ENCODE measurements around the gene CHST3.

The CHST3 gene

DNA sequence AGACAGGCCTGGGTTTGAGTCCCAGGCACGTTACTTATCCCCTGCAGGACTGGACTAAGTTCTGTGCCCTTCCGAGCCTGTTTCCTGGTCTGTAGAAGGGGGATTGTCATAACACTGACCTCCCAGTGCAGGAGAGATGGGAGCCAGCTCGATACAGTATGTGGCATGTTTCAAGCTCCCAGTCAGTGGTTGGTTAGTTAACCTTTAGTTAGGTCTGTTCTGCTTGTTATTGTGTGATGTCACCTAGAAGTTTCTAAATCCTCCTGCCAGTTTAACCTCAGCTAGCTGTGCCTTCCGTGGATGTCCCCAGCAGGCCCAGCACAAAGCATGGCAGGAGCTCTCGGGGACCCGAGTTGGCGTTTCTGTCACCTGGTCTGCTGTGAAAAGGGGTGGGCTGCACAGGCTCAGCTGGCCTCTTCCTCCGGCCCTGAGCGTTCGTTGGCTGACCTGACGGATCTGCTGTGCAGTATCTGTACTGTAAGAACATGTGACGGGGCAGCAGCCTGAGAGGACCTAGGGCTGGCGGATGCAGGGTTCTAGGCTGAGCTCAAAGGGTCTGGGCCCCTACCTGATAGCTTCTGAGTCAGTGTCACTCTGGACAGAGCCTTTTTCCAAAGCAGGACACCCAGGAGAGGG is 71.2 kb downstream of the CHST3 start:
- DNase-seq, result no peak

DNA sequence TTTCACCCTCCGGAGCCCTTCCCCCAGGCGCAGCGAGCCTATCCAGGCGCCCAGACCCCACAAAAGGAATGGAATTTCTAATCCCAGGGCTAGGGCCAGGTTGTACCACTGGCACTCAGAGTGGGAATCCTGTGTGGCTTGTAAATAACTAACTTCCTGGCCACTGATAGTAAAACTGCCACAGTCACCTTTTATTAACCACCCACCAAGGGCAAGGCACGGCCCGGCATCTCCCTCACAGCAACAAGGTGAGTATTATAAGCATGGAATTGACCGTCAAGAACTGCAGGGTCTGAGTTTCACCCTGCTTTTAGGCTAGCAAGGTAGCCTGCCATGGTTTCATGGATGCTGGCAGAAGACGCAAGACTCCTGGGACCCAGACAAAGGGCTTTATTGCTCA is 73.1 kb downstream of the CHST3 start:
- DNase-seq, result no peak

DNA sequence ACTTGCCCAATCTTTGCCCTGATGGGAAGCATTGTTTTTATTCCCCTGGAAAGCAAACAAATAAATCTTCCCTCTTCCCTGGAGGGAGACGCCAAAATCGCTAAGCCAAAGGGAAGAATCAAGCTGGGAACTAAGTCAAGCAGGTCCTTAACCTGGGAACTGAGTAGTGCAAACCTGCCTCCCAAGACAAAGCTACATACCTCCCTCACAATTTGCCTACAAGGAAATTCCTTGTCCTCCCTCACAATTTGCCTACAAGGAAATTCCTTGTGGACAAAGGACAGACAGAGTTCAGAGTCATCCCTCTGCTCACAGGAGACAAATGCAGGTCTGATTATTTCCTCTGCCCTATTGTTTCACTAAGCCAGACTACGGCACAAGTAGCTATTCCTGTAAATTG is 73.6 kb downstream of the CHST3 start:
- DNase-seq, result no peak

DNA sequence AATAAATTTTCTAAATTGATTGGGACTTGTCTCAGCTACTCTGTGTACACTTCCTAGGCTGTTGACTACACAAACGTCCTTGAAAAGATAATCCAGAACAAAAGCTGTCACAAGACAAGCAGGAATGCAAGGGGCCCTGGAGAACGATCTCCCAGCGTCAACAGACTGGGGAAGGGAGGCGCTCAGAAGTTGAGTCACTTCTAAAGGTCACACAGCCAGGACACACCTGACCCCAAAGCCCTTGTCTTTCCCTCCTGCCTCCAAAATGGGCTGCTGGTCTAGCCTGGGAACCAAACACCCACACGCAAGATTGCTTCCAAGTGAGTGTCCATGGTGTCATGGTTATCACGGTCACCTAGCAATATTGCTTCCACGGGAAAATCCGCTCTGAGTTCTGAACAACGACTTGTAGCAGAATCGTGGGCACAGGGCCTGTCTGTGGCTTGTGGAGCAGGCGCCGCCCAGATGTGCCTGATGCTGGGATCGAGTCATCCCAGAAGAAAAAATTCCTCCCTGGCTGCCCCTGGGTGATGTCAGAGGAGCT is 74.3 kb downstream of the CHST3 start:
- no peak for DNase-seq

DNA sequence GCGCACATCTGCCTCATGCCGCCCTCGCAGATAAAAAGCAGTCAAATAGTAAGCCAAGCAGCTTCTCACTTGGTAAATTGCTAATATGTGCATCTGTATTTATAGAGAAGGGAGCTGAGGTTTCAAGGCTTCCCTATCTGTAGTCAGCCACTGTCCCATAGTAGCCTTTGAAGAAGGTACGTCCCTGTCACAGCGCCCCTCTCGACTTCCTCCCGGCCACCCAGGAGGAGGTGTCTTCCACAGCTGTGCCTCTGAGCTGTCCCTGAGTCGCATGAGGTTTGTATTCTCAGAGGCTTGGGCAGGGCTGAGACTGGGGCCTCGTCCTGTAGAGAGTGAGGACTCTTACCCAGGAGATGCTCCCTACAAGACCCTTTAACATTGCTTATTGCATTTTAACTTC is 75.2 kb downstream of the CHST3 start:
- DNase-seq, result no peak

DNA sequence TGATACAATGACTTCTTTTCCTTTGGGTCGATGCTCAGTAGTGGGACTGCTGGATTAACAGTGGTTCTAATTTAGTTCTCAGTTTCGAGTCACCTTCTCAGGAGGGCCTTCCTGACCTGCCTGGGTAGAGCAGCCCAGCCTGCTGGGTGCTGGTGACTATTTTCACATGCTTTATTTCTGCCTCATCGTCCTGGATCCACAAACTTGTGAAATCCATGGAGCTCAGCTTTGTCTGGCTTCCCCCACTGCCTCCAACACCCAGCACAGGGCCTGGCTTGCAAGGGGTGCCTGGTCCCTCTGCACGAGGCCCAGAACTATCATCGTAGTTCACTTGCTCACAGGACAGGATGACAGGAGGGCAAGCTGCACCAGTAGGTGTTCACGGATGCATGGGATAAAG is 77.3 kb downstream of the CHST3 start:
- DNase-seq, result no peak

DNA sequence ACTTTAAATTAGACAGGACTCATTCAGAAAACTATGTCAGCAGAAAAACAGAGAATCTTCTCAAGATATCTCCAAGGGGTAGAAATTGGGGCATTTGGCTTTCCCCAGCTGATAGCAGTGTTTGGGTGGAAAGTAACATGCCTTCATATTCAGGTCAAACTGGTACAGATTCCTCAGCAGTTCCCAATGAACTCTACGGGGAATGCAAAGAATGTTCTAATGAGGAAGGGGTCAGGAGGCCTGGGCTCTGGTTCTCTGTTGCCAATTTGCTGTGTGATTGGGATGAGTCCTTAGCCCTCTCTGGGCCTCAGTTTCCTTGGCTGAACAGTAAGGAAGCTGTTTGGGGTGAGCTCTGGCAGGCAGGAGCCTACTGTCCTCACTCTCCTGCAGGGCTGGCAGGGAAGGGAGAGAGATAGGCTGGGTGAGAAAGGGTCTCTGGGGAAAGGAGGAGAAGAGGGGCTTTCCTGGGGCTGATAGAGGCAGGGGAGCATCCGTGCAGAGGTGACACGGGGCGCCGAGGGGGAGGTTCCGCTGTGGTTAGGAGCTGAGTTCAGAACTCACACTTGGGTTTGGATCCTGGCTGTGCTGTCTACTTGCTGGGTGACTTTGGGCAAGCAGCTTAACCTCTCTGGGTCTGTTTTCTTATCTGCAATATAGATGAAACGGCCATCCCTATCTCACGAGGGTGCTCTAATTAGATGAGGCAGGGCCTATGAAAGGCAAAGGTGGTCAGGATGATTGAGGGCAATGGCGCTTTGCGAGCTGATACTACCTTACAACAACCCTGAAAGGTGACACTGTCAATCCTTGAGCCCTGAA is 79.0 kb downstream of the CHST3 start:
- no peak for DNase-seq

DNA sequence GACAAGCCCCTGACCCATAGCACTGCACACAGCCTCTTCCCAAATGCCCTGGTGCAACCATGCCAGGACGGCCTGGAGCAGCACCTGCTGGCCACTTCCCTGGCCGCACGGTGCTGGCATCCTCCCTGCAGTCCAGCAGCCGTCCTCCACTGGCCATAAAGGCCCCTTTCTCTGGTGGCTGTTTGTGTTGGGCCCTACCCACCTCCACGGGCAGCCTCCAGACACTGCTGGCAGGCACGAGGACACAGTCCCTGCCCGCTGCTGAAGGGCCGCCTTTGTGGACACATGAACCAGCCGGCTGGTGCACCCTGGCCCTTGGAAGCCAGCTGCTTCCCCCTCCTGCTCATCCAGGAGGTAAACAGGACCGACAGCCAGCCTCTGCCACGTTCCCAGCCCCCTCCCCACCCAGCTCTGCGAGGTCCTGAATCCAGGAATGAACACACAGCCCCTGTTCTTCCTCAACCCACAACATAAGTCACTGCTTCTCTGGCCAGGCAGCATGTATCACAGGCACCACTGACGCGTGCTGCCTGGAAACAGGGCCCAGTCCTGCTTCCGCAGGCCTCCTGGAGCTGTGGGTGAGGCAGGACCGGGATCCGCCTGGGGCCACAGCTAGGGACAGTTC is 80.3 kb downstream of the CHST3 start:
- DNase-seq, result no peak

DNA sequence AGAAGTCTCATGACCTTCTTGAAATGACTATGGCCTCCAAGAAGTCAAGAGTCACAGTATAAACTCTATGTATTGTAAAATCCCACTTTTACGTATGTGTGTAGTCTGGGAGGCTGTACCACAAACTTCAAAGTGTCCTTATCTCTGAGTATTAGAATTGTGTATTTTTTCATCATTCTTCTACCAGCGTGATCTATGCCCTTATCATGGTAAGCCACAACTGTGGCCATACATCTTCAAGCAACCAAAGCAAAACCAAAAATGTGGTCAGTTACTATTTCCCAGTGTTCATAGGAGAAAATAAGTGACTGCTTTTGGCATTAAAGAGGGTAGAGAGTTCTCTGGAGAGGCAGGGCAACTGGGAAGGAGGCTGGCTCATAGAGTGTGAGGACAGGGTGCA is 81.4 kb downstream of the CHST3 start:
- DNase-seq, result no peak

DNA sequence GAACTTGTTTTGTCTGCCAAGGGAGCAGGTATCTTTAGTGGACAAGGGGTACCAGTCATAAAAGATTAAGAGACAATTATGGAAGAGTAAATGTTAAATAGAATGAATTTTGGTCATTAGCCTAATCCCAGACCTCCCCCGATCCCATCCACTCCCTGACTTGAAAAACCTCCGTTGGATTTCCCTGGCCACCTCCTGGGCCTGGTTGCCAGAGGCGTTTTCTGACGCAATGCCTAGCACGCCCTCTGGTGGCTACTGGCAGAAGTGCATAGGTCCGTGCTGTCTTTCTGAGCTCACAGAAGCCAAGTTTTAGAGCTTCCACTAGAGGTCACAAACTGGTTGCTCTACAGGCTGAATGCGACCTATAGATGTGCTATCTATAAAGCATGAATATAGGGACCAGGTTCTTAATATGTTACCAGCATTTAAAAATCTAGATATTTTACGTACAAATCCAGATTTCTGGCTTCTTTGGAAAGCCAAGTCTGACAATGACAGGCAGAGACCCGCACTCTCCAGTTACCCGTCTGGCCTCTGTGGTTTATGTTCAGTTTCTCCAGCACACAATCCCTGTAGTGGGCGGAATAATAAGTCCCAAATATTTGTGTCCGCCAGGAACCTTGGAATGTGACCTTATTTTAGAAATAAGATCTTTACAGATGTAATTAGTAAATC is 84.4 kb downstream of the CHST3 start:
- peak; percentile 72 to 78 for DNase-seq

DNA sequence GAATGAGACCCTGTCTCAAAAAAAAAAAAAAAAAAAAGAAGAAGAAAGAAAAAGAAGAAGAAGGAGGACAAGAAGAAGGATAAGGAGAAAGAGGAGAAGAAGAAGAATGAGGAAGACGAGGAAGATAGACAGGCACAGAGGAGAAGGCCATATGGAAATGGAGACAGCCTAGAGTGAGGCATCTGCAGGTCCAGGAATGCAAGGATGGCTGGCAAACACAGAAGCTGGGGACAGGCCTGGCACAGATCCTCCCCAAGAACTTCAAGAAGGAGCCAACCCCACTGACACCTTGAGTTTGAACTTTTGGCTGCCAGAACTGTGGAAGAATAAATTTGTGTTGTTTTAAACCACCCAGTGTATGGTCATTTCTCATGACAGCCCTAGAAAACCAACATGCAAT is 85.3 kb downstream of the CHST3 start:
- no peak for DNase-seq

DNA sequence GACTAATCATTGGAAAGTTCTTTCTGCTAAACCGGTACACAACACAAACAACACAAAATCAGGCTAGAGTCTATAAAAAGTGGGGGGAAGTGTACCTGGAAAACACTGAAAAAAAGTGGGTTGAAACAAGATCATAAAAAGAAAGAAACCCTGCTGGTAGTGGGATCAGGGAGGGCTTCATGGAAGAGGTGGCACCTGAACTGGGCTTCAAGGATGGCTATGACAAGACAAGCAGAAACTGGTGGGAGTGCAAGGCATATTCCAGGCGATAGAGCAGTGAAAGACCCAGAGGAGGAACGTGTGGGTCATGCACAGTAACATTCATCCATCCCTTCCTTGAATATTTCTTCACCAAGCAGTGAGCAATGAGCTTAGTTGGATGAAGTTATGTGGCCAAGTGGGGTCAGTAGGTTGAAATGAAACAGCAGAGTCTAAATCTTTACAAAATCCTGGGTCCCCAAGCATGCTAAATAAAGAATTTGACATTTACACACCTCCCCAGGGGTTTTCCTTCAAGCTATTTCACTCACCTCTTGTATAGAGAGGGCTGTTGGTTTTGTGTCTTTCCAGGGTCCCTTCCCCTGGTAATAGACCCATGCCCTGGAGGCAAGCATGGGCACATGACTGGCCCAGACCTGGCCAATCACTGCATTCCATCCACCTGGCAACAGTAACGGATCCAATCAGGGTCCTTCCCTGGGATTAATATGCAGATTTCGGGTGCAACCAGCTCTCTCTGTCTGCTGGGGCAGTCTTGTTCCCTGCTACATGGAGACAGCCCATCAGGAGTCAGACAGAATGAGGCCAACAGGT is 86.0 kb downstream of the CHST3 start:
- DNase-seq, result no peak

DNA sequence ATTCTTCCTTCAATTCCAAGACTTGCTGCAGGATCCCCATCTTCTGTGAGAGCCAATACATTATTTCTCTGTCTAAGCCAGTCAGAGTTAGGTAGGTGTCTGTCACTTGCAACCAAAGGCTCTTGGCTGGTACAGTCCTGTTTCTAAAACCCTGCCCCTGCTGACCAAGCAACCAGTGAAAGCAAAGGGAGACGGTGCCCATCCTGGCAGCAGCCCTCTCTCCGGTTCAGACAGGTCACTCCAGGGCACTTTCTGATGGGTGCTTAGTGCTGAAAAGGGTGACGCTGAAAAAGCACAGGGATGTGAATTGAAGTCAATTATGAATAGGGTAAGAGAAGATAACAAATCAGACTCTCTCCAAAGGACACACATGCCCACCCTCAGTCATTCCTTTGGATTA is 86.7 kb downstream of the CHST3 start:
- DNase-seq, result no peak

DNA sequence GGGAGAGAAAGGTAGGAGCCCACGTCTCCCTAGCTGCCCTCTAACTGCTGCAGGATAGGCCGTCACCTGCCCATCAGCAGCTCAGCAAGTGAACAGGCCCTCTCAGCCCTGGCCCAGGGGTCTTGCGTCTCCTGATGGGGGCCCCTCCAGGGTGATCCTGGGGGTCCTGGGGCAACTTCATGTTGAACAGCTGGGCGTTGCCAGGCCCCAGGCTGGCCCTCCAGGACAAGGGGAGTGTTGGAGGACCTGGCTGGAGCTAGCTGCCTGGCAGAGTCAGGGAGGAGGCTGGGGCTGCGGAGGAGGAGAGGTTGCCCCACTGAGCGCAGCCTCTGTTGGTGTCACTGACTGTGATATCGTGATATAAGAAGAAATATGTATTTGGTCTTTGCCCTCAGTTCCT is 89.5 kb downstream of the CHST3 start:
- no peak for DNase-seq

DNA sequence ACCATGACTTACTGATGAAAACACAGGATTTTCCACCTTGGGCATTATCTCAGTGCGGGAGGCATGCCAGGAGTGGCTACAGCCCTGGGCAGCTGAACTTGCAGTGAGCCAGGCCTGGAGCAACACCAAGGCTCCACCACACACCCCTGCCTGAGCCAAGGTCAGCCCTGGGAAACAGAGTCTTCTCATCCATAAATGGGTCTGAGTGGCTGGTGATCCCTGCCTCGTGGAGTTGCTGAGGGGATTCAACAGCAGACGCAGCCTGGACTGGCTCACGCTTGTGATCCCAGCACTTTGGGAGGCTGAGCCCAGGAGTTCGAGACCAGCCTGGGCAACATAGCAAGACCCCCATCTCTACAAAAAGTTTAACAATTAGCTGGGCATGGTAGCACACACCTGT is 91.9 kb downstream of the CHST3 start:
- DNase-seq, result no peak

DNA sequence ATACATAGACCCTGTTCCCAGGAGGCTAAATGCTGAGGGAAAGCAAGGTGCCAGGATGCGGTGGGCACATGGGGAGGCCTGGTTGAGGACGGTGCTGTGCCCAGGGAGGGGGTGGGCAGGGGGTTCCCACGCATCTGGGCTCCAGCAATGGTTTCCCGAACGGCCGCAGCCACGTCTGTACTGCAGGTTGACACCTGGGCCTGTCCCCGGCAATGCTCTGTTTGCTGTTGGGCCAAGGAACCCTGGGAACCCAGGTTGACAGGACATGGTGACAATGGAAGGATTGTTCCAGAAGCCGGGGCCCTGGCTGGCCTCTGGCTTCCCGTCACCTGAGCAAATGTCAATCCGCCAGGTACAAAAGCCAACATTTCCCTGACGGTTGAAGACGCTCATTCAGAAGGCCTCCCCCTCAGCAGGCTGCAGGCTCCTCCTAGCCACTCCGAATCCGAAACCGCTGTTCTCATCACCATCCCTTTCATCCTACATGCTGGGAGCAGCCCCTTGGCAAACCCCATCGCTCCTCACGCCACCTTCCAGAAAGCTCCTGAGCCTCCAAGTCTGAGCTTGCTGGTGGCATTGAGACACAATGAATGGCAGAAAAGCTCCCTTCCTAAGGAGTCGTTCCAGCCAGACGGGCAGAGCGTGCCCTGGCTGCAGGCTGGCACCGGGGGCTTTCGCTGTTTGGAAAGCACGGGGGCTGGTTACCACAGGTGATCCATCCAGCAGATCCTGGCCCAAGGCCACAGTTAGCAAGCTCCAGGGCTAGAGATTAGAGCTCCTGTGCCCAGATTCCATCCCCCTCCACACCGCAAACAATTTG is 92.9 kb downstream of the CHST3 start:
- DNase-seq, result no peak

DNA sequence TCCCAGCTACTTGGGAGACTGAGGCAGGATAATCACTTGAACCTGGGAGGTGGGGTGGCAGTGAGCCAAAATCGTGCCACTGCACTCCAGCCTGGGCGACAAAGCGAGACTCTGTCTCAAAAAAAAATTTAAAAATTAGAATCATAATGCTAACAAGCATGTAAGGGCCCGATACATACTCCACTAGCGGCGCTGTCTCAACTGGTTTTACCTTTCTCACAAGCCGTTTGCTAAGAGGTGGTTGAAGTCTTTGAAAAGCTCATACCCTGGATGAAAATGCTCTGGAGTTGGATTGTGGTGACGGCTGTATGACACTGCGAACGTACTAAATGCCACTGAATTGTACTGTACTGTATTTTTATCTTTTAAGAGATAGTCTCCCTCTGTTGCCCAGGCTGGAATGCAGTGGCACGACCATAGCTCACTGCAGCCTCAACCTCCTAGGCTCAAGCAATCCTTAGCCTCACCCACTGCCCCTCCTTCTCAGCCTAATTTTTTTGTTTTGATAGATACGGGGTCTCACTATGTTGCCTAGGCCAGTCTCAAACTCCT is 94.2 kb downstream of the CHST3 start:
- DNase-seq, result no peak

DNA sequence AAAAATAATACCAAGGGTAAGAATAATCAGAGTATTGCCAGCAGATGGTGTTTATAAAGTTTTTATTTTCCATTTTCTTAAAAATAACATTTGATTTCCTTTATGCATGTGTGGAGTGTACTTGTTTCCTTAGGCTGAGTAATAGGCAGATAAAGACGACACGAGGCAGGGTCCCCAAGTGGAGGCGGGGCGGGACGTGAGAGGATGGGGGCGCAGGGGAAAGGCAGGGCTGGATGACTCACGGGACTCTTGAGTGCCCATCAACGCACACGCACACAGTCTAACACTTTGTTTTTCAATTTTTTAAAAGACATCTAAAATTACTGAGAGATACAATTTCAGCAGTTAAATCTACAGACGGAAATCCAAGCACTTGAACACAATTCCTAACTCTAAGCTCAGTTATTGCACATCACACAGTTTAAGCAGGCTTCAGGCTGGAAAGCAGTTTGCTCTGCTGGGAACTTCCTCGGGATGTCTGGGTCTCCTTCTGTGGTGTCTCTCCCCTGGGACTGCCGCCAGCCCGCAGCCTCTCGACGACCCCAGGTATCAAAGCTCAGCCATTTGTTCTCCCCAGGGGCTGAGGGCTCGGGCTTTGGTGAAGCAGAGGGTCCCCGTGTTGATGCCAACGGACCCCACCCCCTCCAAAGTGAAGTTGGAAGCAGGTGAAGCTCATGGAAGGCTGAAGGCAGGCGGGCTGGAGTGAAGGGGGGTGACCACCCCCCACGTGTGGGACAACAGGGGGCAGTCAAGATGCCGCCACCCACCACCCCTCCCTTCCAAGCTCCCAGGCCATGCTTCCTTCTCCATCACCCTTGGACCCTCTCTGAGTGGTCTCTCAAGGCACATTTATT is 95.0 kb downstream of the CHST3 start:
- no peak for DNase-seq

DNA sequence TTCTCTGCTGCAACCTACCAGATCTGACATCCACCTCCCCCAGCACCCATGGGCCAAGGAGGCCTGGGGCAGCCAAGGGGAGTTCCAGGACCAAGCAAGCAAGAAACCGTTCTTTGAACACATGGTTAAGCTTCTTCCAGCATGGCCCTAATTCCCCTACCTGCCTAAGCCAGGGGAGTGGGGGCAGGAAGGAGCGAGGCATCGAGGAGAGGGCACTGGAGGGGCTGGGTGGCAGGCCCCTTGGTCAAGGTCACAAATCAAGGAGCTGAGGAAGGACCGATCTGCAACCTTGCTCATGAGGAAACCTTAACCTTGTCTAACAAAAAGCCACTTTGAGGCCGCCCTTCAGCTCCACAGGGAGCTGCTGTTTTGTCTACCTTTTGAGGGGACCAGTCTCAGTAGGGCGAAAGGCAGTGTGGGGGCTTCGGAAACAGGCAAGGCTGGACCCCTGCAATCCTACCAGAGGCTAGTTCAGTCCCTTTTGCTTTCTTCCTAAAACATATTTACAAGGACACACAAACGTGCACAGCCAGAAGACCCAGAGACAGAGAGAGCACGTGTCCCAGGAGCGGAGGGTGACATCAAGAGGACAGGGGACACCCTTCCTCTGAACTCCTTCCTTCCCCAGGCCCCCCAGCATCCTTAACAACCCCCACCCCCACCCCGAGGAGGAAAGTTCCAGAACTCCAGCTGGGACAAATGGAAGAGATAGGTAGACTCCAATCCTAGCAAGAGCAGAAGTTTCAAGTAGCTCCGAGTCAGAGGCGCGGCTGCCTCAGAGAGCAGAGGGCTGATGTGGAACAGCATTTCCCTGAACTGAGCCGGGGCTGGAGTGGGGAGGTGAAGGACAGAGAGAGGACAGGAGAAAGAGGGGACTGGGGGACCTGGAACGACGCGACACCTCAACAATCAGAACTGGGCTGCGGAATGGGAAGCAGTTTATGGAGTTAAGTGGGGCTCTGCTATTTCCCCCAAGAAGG is 95.9 kb downstream of the CHST3 start:
- DNase-seq, result no peak

Data from bone marrow (tissue), 2 donors.